H1 (cell line): Measurements from ENCODE around the gene DLAT. TPM values are rescaled to one million over a fixed set of nuclear protein-coding genes. Genes with fewer than 3 reads are reported as not detected.

Experiments
- ASH2L ChIP-seq: fragments of 200-600, 300-600 bp; sonication (generic); IDR thresholded peaks from one replicate; pipeline ENCODE4 v1.7.1; 2017; ENCODE audit warnings: low read length
- E2F6 ChIP-seq: IDR thresholded peaks from 2 replicates; pipeline ENCODE4 v1.6.1; 2012; ENCODE audit warnings: inconsistent platforms
- EP300 ChIP-seq, 2 experiments: IDR thresholded peaks; 1 replicate in 1 of 2; 2 replicates in 1 of 2; pipeline ENCODE4 v1.6.1; 2011 to 2012; ENCODE audit warnings: low read depth in 2 of 2, low read length in 2 of 2, mild to moderate bottlenecking in 2 of 2, borderline replicate concordance in 1 of 2, inconsistent platforms in 1 of 2, moderate library complexity in 1 of 2
- JUN ChIP-seq: IDR thresholded peaks from 2 replicates; pipeline ENCODE4 v1.6.1; 2011; ENCODE audit warnings: low read depth, mild to moderate bottlenecking, improper control_type of control experiment, low read length
- MAFK ChIP-seq: IDR thresholded peaks from 2 replicates; pipeline ENCODE4 v1.6.1; 2012; ENCODE audit warnings: low read depth, mild to moderate bottlenecking, improper control_type of control experiment, low read length
- MAX ChIP-seq: IDR thresholded peaks from 2 replicates; pipeline ENCODE4 v1.6.1; 2012; ENCODE audit warnings: inconsistent platforms
- POLR2AphosphoS5 ChIP-seq: IDR thresholded peaks from 2 replicates; pipeline ENCODE4 v1.6.1; 2011; ENCODE audit warnings: low read depth, low read length
- POU5F1 ChIP-seq: IDR thresholded peaks from 2 replicates; pipeline ENCODE4 v1.6.1; 2011; ENCODE audit warnings: low read depth, mild to moderate bottlenecking, low read length, moderate library complexity
- RAD21 ChIP-seq, 2 experiments: IDR thresholded peaks in 1 of 2; conservative IDR thresholded peaks in 1 of 2; 2 replicates each; pipeline ENCODE4 v1.6.1; 2011; ENCODE audit warnings: low read depth in 2 of 2, low read length in 2 of 2, improper control_type of control experiment in 1 of 2, inconsistent platforms in 1 of 2, mild to moderate bottlenecking in 1 of 2, moderate library complexity in 1 of 2
- SIN3A ChIP-seq, 2 experiments: IDR thresholded peaks in 1 of 2; conservative IDR thresholded peaks in 1 of 2; 2 replicates each; pipeline ENCODE4 v1.6.1; 2011 to 2012; ENCODE audit warnings: low read length in 2 of 2, improper control_type of control experiment in 1 of 2, low read depth in 1 of 2, mild to moderate bottlenecking in 1 of 2
- SP1 ChIP-seq: IDR thresholded peaks from 2 replicates; pipeline ENCODE4 v1.6.1; 2011; ENCODE audit warnings: low read depth, low read length
- polyA plus RNA-seq, 7 experiments: library from polyadenylated mRNA; depleted of rRNA in 3 of 7; stranded (reverse) in 5 of 7; unstranded in 2 of 7; fragments of >200 nt in 5 of 7; fragments of 200-250 nt in 2 of 7; gene quantifications; 1 replicate in 5 of 7; 2 replicates in 1 of 7; 4 replicates in 1 of 7; pipeline versions ENCODE4 v1.2.1 to v1.2.3, GENCODE V29; 2011 to 2013; ENCODE audit warnings: missing spikeins in 2 of 7, mixed read lengths in 2 of 7
- total RNA-seq: library from RNA; stranded (reverse); fragmentation: NEBNext Ultra II Directional; extraction: Animal tissue kit (Norgen Biotek cat#: 25700); gene quantifications from 2 replicates; pipeline ENCODE4 v1.2.1, GENCODE V29; 2021

The DLAT gene
- total and polyA plus RNA-seq, 2 of the 8 experiments (the other 6 are each of a cell fraction or from before 2014, with no cell fraction given), result 23.1 to 66.2 TPM

DNA sequence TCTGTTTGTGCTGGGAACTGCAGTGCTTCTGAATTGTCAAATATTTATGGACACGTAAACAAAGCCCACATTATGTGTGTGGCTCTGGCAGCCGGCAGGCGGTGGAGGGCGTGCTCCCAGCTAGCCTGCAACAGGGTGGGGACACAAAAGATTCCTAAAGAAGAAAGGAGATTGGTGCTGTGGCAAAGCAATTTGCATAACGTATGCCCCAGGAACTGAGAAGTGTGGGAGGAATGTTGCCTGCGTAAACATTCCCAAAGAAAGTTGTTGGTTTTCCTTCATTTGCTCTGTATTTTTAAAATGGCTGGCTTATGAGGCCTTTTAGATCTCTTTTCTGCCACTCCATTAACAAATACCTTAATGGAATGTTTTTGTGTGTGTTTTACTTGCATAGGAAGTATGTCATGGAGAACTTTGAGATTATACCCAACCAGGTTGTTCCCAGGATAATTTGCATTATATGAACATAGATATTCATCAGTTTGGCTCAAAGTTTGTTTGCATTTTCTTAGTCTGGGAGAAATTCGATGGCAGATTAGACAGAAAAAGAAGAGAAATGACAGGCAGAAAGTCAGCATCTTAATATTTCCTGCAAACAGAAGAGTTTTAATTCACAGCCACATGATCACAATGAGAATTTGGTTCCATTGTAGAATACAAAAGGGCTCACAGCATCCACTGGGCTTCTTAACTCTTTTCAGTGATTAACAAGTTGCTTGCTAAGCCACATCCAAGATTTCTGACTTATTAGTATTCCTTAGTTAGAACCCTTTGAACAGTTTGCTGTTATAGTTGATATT, 41.8 kb upstream of the DLAT start (continued):
- TF ChIP-seq ASH2L (peak; percentile 71), JUN (no peak), MAX (peak; percentile 72), POU5F1 (no peak), SIN3A (conservative IDR thresholded peaks at IDR 0.05 in 1 of 2, IDR thresholded peaks at IDR 0.05 in 1 of 2; ENCODE audit: low read depth in 1 of 2, low read length in 2 of 2) (0 out of 4 replicates have a peak, but pooled peaks of 1 of the 2 experiments have one; percentile 46), E2F6 (no peak), EP300 (IDR thresholded peaks at IDR 0.05; ENCODE audit: borderline replicate concordance in 1 of 2, low read depth in 2 of 2, low read length in 2 of 2) (0 out of 3 replicates have a peak, but pooled peaks of 1 of the 2 experiments have one; percentile 35), MAFK (peak; percentile 2; the same call in 1 of the 2 replicates), SP1 (0 out of 2 replicates have a peak, but pooled peaks have one; percentile 50), RAD21 (IDR thresholded peaks at IDR 0.05 in 1 of 2, conservative IDR thresholded peaks at IDR 0.05 in 1 of 2; ENCODE audit: low read depth in 2 of 2, low read length in 2 of 2) (0 out of 4 replicates have a peak, but pooled peaks of 1 of the 2 experiments have one; percentile 12), POLR2AphosphoS5 (peak; percentile 17; the same call in 1 of the 2 replicates)
